ENCODE measurements around the gene GTF2IRD1.

Gene GTF2IRD1

DNA sequence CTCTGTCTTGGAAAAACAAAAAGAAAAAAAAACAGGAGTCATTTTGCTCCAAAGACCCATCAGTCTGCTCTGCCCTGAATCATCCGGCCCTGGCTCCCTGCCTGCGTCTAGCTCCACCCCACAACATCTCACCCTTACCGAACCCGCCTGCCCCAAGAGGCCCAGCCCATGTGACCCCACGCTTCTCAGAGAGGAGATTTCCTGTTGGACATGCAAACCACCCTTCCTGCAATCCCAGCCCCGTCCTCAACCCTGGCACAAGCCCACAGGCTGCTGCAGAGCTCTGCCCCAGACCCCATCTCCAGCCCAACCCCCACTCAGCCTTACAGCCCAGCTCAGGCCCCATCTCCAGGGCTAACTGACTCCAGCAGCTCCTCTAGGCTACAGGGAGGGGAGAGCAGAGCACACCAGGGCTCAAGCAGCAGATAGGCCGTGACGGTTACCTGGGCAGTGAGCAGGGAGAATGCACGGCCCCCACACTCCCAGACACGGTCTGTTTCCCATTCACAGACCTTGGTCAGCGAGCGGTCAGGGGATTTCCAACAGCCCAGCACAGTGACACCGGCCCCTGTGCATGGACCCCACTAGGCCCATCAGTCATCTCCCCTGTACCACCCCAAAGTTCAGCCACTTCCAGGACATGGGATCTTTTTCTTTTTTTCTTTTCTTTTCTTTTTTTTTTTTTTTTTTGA is 133.9 kb downstream of the GTF2IRD1 start:
- no peaks in the 10 kb centered on the region for H3F3A ChIP-seq (ENCODE audit: control insufficient read depth, insufficient read depth)
- no peaks in the 10 kb centered on the region for H3K9me3 ChIP-seq (ENCODE audit: control insufficient read depth, insufficient read depth, low read length)
- H3K36me3 ChIP-seq (ENCODE audit: control insufficient read depth, low read length), result peaks cover 15% of the 10 kb centered on the region
- H3K4me3 ChIP-seq (ENCODE audit: low read length), result no peak overlapping the region
- H3K79me2 ChIP-seq (ENCODE audit: control insufficient read depth, low read length), result no peaks in the 10 kb centered on the region
- no peaks in the 10 kb centered on the region for H3K27me3 ChIP-seq (ENCODE audit: control insufficient read depth, low read length)
- peaks cover 20% of the 10 kb centered on the region for H3K4me1 ChIP-seq (ENCODE audit: control insufficient read depth, low read length)
- no peaks in the 10 kb centered on the region for H3K9me2 ChIP-seq (replicated peaks; ENCODE audit: control insufficient read depth, low read length)
- H3K4me2 ChIP-seq (ENCODE audit: low read length), result peak overlapping the region; percentile 49
- H3K27ac ChIP-seq (ENCODE audit: low read depth, low read length), result peak overlapping the region; percentile 16; the same call in 1 of the 2 replicates
- no peaks in the 10 kb centered on the region for H4K20me1 ChIP-seq (ENCODE audit: control insufficient read depth, insufficient read depth, low read depth, low read length)
- no peak for TF ChIP-seq EZH2phosphoT487 (IDR thresholded peaks at IDR 0.05; ENCODE audit: borderline replicate concordance, low read length)
- TF ChIP-seq, protein P1, sequence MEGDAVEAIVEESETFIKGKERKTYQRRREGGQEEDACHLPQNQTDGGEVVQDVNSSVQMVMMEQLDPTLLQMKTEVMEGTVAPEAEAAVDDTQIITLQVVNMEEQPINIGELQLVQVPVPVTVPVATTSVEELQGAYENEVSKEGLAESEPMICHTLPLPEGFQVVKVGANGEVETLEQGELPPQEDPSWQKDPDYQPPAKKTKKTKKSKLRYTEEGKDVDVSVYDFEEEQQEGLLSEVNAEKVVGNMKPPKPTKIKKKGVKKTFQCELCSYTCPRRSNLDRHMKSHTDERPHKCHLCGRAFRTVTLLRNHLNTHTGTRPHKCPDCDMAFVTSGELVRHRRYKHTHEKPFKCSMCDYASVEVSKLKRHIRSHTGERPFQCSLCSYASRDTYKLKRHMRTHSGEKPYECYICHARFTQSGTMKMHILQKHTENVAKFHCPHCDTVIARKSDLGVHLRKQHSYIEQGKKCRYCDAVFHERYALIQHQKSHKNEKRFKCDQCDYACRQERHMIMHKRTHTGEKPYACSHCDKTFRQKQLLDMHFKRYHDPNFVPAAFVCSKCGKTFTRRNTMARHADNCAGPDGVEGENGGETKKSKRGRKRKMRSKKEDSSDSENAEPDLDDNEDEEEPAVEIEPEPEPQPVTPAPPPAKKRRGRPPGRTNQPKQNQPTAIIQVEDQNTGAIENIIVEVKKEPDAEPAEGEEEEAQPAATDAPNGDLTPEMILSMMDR (IDR thresholded peaks at IDR 0.05; ENCODE audit: low read depth, low read length, poor library complexity, severe bottlenecking), result no peak

DNA sequence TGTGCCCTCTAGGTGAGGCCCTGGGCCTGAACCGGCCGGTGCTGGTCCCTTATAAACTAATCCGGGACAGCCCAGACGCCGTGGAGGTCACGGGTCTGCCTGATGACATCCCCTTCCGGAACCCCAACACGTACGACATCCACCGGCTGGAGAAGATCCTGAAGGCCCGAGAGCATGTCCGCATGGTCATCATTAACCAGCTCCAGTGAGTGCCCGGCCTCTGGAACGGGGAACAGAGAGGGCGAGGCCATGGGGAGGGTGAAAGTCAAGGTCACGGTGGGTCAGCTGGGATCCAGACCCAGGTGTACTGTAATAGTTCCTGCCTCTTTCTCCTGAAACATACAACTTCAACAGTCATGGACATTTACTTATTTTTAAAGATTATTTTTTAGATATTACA is 137.1 kb downstream of the GTF2IRD1 start:
- Histone ChIP-seq H3K27ac (ENCODE audit: low read depth, low read length) (no peak overlapping the region), H4K20me1 (ENCODE audit: control insufficient read depth, insufficient read depth, low read depth, low read length) (no peaks in the 10 kb centered on the region), H3K27me3 (ENCODE audit: control insufficient read depth, low read length) (no peaks in the 10 kb centered on the region), H3F3A (ENCODE audit: control insufficient read depth, insufficient read depth) (no peaks in the 10 kb centered on the region), H3K79me2 (ENCODE audit: control insufficient read depth, low read length) (no peaks in the 10 kb centered on the region), H3K4me3 (ENCODE audit: low read length) (no peak overlapping the region), H3K4me1 (ENCODE audit: control insufficient read depth, low read length) (peaks cover 35% of the 10 kb centered on the region), H3K36me3 (ENCODE audit: control insufficient read depth, low read length) (peaks cover 37% of the 10 kb centered on the region), H3K4me2 (ENCODE audit: low read length) (no peak overlapping the region), H3K9me2 (replicated peaks; ENCODE audit: control insufficient read depth, low read length) (no peaks in the 10 kb centered on the region), H3K9me3 (ENCODE audit: control insufficient read depth, insufficient read depth, low read length) (no peaks in the 10 kb centered on the region)
- TF ChIP-seq EZH2phosphoT487 (IDR thresholded peaks at IDR 0.05; ENCODE audit: borderline replicate concordance, low read length), result no peak

DNA sequence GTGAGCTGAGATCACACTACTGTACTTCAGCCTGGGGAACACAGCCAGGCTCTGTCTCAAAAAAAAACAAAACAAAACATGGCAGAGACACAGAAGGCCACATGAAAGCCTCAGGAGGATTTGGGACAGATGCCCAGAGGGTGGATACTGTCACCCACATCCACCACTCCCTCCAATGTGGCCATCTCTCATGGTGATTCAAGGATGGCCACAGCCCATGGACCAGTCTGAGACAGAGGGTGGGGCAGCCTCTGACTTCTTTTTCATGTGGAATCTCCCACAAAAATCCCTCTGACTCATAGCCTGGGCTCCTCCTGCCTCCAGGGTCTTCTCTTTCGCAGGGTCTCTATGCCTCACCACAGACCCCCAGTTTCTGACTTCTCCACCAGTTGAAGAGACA is 144.9 kb downstream of the GTF2IRD1 start:
- H3F3A ChIP-seq (ENCODE audit: control insufficient read depth, insufficient read depth), result peaks cover 5% of the 10 kb centered on the region; the same call in 1 of the 2 replicates
- H3K27me3 ChIP-seq (ENCODE audit: control insufficient read depth, low read length), result no peaks in the 10 kb centered on the region
- TF ChIP-seq, protein P1 (IDR thresholded peaks at IDR 0.05; ENCODE audit: low read depth, low read length, poor library complexity, severe bottlenecking), result no peak
- TF ChIP-seq EZH2phosphoT487 (IDR thresholded peaks at IDR 0.05; ENCODE audit: borderline replicate concordance, low read length), result no peak
- H3K27ac ChIP-seq (ENCODE audit: low read depth, low read length), result no peak overlapping the region
- no peak overlapping the region for H3K4me3 ChIP-seq (ENCODE audit: low read length)
- H4K20me1 ChIP-seq (ENCODE audit: control insufficient read depth, insufficient read depth, low read depth, low read length), result no peaks in the 10 kb centered on the region
- H3K4me1 ChIP-seq (ENCODE audit: control insufficient read depth, low read length), result peaks cover 43% of the 10 kb centered on the region
- H3K79me2 ChIP-seq (ENCODE audit: control insufficient read depth, low read length), result no peaks in the 10 kb centered on the region
- no peaks in the 10 kb centered on the region for H3K9me2 ChIP-seq (replicated peaks; ENCODE audit: control insufficient read depth, low read length)
- H3K36me3 ChIP-seq (ENCODE audit: control insufficient read depth, low read length), result peaks cover 58% of the 10 kb centered on the region
- no peaks in the 10 kb centered on the region for H3K9me3 ChIP-seq (ENCODE audit: control insufficient read depth, insufficient read depth, low read length)
- H3K4me2 ChIP-seq (ENCODE audit: low read length), result no peak overlapping the region

DNA sequence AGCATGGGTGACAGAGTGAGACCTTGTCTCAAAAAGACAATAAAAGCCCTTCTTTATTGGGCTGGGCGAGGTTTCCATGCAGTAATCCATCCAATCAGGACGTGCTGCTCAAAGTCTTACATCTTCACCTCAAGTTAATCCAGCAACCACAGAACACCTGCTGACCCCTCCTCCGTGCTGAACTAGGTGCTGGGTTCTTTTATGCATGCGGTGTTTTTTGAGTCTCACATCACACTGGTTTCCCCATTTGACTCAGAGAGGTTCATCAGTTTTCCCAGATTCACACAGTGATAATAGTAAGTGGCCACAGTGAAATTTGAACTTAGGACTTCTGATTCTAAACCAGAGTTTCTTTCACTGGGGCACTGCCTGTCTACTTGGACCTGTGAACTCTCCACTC is 145.5 kb downstream of the GTF2IRD1 start:
- TF ChIP-seq, protein P1 (IDR thresholded peaks at IDR 0.05; ENCODE audit: low read depth, low read length, poor library complexity, severe bottlenecking), result no peak
- no peak for TF ChIP-seq EZH2phosphoT487 (IDR thresholded peaks at IDR 0.05; ENCODE audit: borderline replicate concordance, low read length)
- H3F3A ChIP-seq (ENCODE audit: control insufficient read depth, insufficient read depth), result peaks cover 9% of the 10 kb centered on the region
- no peak overlapping the region for H3K4me2 ChIP-seq (ENCODE audit: low read length)
- H4K20me1 ChIP-seq (ENCODE audit: control insufficient read depth, insufficient read depth, low read depth, low read length), result no peaks in the 10 kb centered on the region
- H3K79me2 ChIP-seq (ENCODE audit: control insufficient read depth, low read length), result no peaks in the 10 kb centered on the region
- H3K36me3 ChIP-seq (ENCODE audit: control insufficient read depth, low read length), result peaks cover 56% of the 10 kb centered on the region
- no peaks in the 10 kb centered on the region for H3K9me2 ChIP-seq (replicated peaks; ENCODE audit: control insufficient read depth, low read length)
- no peaks in the 10 kb centered on the region for H3K27me3 ChIP-seq (ENCODE audit: control insufficient read depth, low read length)
- H3K4me3 ChIP-seq (ENCODE audit: low read length), result no peak overlapping the region
- peaks cover 47% of the 10 kb centered on the region for H3K4me1 ChIP-seq (ENCODE audit: control insufficient read depth, low read length)
- H3K27ac ChIP-seq (ENCODE audit: low read depth, low read length), result no peak overlapping the region
- no peaks in the 10 kb centered on the region for H3K9me3 ChIP-seq (ENCODE audit: control insufficient read depth, insufficient read depth, low read length)

Data from DOHH2 (cell line).